GM18517 (cell line): ENCODE results near the gene MED12L.

Experiments used
- ATAC-seq: cut with Tn5 transposase; IDR thresholded peaks from one replicate; pipeline ENCODE4 v1.9.1; 2021; ENCODE audit warnings: mild to moderate bottlenecking, moderate library complexity; ENCODE audit not compliant: unreplicated experiment

The MED12L gene

DNA sequence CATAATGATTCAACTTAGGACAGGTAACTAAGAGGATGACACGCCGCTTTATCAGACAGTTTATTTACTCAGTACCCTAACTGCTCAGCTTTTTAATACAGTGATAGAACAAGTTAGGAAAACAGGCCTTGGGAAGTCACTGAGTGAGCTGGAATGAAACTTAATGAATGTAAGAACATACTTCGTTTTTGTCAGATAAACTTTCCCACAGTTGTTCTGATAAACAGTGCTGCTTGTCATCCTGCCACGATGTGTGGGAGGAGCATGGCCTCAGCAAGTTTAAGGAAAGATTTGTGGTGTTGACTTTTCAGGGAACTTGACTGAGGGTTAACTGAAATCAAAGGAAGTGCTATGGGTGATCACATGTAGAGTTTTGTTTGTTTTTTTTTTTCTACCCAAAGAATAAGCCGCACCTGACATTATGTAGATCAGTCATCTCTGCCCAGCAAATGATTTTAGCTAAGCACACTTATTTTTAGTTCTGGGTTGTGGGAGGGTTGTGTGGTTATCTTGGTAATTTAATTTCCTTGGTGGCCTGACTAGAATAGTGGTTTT, 198.5 kb downstream of the MED12L start:
- no peak for ATAC-seq

DNA sequence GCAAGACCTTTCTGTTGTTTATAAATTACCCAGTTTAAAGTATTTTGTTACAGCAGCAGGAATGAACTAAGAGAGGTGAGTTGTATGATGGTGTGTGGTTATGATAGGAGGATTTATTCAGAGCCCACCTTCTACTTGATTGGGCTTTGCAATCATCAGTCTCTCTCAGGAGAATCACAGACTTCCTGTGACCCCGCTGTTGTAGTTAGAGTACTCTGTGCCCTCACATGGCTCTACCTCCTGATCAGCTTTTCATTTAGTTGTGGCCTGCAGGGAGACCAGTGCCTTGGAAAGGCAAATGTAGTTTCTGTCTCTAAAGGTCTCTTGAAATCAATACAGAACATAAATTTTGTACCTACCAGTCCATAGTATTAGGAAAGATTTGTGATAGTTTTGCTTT, 200.5 kb downstream of the MED12L start:
- no peak for ATAC-seq

DNA sequence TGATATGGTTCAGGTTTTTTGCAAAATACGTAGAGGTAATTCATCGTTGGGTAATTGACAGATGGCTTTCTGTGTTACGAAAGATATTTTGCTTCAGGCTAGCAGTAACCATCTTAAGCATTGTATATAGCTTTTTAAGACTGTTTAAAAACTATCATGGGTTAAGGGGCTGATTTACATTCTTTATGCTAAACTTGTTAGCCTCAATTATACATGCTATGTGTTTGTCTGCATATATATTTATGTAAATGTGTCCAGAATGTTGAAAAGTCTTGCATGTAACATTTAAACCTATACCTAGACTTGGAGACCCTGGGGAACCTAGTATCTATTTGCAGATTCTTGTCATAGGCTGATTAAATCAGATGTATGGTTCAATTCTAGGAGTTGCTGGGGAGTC, 204.0 kb downstream of the MED12L start:
- ATAC-seq: no peak

DNA sequence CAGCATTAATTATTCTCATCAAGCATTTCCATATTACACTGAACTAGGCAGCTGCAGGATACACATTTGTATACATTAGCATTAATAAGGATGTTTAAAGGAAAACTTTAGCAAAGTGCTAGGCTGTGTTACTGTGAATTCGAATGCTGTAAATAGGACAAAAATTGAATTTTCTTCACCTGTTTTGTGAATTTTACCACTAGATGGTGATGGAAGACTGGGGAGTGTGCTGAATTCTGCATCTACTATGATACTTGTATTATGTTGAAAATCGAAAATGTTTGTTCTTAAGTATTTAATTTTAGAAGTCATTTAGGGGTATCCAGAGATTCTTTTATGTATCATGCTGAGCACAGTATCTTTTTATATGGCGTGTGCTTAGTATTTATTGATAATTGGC, 205.2 kb downstream of the MED12L start:
- ATAC-seq: no peak

DNA sequence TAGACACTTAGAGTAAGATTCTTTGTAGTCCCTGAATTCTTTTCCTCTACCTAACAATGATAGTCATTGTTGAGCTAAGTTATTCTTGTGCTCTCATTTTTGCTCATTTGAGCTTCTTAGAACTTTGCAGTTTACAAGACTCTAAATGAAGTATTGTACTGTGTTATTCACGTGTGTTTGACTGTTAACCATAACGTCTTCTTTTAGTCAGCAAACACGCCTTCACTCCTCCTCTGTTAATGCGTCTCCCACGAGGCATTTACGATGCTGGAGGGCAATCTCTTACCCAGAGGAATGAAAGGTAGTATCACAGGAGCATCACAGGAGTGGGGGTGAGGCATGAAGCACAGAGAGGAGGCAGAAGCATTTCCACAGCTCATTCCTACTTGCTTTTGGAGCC, 207.7 kb downstream of the MED12L start:
- ATAC-seq: no peak

DNA sequence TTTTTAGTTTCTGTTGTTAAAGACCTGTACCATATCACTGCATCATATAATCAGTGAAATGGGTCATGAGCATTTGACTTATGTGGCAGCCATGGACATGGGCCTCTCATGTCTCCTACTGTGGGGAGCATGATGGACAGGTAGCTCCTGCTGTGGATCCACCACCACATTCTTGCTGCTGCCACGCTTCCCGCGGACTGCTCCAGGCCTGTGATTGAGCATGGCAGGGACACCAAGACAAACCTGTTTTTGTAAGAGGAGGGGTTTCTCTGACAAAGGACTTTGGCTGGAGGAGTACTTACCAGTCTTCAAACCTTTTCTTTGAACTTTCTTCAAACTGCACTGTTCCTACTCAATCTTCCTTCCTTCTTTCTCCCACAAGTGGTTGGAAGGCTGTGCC, 210.8 kb downstream of the MED12L start:
- ATAC-seq: no peak

DNA sequence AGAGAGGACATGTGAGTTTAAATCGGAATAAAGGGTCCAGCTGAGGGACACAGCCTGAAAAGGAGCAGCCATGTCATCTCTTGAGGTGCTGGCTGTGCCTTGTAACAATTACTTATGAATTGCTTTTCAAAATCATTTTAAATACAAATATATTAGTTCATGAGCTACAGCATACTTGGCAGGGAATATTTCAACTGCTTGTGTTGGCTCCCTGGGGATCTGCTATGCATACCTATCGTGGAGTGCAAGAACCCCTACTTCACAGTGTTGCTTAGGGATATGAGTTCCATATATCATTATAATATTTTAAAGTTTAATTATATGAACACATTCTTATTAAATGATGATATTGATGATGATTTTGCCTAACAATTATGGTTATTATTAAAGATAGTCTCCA, 212.0 kb downstream of the MED12L start:
- no peak for ATAC-seq

DNA sequence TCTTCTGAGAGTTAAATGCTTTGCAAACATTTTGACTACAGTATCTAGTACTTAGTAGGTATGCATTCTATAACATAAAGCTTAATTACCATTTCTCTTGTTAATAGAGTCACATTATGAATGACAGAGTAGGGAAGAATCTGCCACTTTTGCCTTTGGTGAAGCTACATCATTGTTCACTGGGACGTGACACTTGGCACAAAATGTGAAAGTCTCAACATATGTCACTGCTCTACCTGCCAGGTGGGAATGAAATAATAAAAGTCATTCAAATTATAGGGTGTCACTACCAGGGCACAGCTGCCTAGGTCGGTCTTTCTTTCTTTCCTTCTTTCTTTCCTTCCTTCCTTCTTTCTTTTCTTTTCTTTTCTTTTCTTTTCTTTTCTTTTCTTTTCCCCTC, 213.5 kb downstream of the MED12L start:
- ATAC-seq: no peak

DNA sequence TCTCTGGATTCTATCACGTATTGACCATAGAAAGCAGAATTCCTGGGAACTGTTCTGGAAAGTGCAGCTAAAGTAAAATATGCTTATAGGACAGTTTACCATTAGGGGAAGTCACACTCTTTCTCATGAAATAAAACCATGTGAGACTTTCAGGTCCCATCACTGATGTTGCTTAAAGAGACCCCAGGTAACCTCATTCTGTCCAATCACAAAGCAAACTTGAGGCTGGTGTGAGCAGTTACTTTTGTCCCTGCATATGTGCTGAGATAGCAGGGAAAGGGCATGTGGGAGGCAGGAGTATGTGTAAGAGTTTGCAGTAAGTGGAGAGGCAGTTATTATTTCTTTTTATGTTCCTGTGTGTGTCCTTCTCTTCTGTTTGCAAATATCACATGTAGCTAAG, 215.1 kb downstream of the MED12L start:
- no peak for ATAC-seq

DNA sequence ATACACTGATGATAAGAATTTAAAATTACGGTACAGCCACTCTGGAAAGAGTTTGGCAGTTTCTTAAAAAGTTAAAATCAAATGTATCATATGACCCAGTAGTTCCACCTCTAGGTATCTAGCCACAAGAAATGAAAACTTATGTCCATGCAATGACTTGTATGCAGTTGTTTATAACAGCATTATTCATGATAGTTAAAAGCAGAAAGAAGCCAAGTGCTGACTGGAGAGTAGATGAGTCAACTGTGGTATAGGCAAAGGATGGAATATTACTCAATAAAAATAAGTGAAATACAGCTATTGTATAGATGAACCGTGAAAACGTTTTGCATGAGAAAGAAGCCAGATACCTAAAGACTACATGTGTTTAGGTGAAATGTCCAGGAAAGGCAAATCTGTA, 216.3 kb downstream of the MED12L start:
- no peak for ATAC-seq

DNA sequence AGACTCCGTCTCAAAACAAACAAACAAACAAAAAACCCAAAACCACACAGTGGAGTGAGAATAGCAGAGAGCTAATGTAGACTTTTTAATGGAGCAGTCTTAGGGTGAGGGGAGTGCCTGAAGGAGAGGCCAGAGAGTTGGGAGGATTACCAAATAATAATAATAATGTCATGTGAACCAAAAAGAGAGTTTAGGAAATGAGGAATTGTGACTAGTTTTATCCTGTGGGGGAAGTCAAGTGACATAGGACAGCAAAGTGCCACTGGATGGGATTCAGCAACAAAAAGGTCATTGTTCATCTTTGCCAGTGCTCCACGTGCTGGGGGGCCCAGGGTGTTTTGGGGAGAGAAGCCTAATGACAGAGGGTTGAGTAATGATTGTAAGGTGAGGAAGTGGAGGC, 218.3 kb downstream of the MED12L start:
- no peak for ATAC-seq

DNA sequence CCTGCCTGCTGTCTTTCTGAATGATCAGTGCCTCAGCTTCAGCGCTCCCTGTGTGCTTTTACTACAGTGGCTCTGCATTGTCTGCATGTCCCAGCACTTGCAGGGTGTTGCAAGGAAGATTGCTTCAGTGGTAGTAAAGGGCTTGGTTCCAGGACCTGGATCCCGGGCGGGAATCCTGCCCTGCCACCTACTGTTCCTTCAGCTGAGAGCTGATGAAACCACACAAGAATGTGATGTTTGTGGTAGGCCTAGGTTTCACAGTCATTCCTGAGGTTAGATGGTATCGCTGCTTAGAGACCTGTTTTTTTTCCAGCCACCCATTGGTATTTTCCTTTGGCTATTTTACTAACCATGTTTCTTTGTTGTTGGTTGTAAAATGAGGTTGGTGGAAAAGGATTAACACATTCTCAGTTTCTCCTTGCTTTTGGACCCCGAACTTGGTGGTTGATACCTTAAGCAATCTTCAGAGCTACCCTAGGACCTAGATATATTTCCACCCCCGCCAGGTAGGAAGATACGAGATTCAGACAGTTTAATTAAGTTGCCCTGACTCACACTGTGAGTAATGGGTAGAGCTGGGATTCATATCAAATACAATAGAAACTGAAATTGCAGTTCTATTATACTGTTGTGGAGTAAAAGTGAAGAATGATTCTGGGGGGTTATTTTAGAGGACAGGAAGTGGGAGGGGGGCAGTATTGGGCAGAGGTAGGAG, 219.8 kb downstream of the MED12L start:
- ATAC-seq: no peak

DNA sequence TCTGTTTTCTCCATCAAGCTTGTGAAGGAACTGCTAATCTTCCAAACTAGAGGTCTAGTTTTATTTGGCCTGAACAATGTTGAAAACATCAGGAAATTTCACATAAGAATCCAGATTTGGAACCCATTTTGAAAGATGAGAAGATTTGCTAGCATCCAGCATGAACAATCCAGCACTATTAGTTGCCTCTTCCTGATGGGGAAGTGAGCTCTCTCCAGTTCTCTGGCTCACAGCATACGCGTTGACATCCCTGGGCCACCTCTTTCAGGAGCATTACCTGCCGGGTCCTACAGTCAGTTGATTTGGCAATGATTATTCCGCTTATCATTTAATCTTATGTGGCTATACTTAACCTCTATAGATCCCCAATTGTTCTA, 220.3 kb downstream of the MED12L start:
- ATAC-seq: no peak

DNA sequence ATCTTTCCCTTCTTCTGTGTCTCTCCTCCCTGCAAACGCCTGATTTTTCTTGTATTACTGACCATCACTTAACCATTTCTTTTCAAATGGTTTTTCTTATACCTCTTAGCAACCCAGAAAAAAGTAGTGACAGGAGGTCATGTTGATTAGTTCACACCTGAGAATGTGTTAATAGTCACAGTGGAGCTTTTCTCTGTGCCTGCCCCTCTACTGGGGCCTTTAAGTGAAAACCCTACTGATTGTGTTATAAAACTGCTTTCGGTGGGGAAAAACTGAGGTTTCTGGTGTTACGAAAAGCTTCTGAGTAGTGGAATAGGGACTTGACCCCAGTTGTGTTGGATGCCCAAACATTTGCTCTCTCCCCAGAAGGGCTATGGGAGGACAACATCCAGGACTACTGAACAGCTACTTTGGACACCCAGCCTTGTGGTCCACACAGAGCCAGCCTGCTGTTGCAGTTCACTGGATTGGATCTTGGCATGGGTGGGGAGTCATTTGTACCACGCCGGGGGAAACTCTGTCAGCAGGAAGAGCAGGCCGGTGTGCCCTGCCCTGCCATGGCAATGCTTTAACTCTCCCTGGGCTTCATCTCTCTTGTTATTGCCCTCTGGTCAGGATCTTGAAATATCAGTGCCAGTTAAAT, 220.8 kb downstream of the MED12L start:
- ATAC-seq: no peak

DNA sequence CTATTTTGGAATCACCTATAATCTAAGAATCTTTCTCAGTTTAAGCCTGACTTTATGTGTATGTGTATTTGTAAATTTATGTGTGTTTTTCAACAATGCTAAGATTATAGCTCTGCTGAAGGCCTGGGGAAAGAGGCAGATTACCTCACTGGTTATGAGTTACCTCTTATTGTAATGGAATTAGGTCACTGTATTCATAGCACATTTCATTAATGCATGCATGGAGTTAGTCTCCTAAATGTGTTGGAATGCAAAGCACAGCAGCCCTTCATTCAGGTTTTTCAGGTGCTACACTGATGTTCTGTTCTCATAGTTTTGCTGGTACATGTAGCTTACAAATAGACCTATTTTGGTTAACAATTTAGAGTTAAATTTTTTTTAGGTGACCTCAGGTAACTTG, 221.7 kb downstream of the MED12L start:
- no peak for ATAC-seq

DNA sequence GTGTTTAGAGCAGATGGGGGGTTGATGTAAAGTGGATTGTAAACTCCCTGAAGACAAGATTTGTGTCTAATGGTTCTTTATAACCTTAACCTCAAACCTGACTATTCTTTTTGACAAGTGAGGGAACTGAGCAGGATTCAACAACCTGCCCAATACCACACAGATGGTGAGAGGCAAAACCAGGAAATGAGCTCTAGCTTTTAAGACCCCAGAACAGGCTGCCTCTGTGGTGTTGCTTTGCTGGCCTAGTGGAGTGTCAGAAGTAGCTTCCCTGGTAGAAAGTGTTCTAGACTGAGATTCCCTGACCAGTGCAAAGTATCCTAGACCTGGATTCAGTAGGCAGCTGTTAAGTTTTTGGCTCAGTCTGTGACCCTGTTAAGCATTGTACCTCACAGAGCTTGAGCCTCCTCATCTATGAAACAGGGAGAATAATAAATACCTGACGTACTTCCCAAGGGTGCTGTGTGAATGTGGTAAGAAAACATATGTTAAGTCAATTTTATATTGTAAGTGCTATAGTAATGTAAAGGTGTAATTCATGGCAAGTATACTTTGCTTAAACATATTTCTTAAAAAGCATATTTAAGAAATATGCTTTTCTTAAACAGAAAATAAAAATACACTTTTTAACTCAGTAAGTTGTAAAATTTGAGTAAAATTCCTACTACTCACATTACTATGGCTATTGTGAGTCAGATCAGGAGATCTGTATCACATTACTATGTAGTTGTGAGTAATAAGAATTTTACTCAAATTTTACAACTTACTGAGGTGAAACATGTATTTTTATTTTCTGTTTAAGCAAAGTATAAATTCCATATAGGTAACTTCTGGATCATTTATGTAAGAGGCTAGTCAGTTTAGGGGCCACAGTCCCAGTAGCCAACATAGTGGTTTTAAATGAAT, 222.4 kb downstream of the MED12L start:
- no peak for ATAC-seq

DNA sequence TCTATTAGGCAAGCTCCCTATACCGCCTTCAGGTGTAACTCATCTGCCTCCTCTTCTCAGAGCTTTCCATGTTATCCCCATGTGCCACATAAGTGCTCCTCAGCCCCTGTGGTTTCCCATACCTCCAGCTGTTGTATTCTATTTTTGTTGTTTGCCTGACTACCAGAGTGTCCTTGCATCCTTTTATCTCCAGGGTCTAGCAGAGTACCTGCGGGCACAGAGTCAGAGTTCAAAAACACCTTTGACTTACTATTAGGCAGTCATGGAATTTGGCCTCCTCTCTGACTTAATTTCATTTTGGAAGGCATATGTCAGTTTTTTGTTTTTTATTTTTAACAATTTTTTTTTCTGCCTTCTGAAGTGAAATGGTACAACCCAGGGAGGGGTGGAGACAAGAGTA, 224.1 kb downstream of the MED12L start:
- no peak for ATAC-seq

DNA sequence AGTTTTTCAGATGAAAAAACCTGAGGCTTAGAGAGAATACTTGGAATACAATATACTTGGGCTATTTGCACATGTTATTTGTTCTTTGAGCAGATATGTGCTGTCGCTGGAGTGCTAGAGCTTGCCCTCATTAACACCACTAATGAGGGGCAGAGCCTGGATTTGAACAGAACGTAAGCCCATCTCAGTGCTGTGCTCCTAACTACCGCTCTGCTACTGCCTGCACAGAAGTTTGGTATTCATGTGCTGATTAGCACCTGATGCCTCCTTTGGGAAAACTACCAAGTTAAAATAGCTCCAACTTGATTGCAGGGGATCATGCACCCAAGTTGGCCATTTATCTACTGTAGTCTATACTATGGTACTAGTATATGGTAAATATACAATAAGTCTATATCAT, 227.5 kb downstream of the MED12L start:
- no peak for ATAC-seq

DNA sequence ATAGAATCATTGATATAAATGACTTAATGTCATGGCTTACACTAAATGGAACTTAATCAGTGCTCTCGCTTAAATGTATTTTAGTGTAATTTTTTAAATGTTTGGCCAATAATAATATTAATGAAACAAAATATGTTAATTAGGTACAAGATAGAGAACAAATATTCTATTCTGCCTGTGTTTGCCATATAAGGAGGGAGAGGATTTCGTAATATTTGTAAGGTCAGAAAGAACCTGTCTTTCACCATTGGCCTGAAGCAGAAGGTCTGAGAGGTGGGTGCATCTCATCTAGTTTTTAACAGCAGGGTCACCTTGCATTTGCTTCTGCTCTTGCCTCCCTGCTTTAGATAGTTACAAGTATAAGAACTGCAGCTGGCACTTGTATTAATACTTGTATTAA, 228.7 kb downstream of the MED12L start:
- no peak for ATAC-seq

DNA sequence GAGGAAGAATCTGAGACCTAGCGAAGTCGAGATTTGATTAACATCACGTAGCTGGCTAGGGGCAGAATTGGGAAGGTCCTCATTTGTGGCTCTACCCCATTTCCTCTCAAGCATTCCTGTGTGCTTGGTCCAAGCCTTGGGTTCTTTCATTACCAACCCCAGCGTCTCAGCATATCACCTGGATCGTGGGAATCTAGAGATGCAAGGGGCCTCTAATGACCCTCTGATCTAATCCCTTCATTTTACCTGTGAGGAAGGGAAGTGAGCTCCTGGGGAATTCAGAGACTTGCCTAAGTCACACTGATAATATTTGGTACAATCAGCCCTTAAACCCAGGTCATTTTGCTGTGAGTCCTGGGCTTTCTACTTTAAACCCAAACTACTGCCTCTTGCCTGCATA, 229.1 kb downstream of the MED12L start:
- no peak for ATAC-seq

DNA sequence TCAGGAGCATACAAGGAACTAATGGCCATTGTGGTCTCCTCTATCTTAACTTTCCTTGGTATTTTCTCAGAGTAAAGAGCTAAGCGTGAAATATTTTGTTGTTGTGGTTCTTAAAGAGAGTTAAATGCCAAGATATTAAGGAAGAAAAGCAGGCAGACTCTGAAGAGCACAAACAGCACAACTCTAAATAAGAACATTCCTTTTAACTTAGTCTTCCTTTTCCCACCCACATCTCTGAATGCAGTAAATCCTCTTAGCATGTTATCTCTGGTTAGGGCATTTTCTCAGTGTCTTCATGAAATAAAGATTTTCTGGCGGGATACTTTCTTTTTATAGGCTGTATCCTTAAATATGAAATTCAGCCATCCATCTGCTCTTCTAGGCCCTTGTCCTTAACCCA, 229.7 kb downstream of the MED12L start:
- no peak for ATAC-seq

DNA sequence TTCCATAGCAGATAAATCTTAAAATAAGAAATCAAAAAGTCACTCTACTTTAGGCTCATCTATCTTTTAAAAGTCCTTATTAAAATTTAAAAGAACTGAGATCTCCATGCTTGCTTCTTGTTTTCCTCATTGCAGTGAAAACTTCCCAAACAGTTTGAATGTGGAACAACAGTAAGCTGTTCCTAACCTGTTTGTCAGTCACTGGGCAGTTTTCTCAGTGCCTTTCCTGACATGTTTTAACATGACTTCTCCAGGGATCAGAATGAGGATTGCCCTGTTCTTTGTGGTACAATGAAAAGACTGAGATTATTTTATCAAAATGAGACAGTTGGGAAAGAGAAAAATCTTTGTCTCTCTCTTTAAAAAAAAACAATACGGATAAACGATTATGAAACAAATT, 230.4 kb downstream of the MED12L start:
- no peak for ATAC-seq
